Neuron (in vitro differentiated cells): ENCODE measurements around the gene CFAP61.

Experiments
- H2AFZ ChIP-seq: one replicate; pipeline ENCODE4 v1.6.1; 2013; ENCODE audit warnings: low read depth, mild to moderate bottlenecking, inconsistent platforms, low read length, moderate library complexity
- H3K27me3 ChIP-seq: one replicate; pipeline ENCODE4 v1.6.1; 2013; ENCODE audit warnings: low read length; ENCODE audit not compliant: insufficient read depth
- H3K36me3 ChIP-seq: one replicate; pipeline ENCODE4 v1.6.1; 2013; ENCODE audit warnings: low read length; ENCODE audit not compliant: insufficient read depth
- H3K4me1 ChIP-seq: one replicate; pipeline ENCODE4 v1.6.1; 2013; ENCODE audit warnings: low read length; ENCODE audit not compliant: insufficient read depth
- H3K4me3 ChIP-seq: 2 replicates; pipeline ENCODE4 v1.5.1; 2013; ENCODE audit warnings: mild to moderate bottlenecking, low read length, moderate library complexity
- H3K9me3 ChIP-seq: one replicate; pipeline ENCODE4 v1.6.1; 2013; ENCODE audit warnings: low read length

CFAP61 gene

DNA sequence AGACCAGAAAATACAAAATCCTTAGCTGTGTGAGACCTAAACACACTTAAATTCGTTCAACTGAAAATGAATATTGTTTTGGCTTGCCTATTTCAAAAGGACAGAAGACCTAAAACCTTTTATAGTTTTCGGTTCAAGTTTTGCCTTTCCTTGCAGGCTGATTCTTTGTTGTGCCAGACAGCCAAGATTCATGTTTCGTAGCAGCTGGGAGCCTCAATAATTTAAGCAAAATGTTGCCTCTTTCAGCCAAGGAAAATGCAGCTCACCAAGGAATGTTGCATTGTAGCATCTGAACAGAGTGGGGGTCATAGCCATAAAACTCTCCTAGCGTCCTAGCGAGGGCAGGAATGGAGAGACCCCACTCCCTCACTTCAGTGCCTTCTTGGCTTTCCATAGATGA is 223.3 kb downstream of the CFAP61 start:
- H3K4me1 ChIP-seq, result peaks cover 27% of the 10 kb centered on the region
- H3K9me3 ChIP-seq, result no peaks in the 10 kb centered on the region
- H2AFZ ChIP-seq, result no peak overlapping the region
- H3K36me3 ChIP-seq, result no peaks in the 10 kb centered on the region
- no peak overlapping the region for H3K4me3 ChIP-seq
- no peaks in the 10 kb centered on the region for H3K27me3 ChIP-seq

DNA sequence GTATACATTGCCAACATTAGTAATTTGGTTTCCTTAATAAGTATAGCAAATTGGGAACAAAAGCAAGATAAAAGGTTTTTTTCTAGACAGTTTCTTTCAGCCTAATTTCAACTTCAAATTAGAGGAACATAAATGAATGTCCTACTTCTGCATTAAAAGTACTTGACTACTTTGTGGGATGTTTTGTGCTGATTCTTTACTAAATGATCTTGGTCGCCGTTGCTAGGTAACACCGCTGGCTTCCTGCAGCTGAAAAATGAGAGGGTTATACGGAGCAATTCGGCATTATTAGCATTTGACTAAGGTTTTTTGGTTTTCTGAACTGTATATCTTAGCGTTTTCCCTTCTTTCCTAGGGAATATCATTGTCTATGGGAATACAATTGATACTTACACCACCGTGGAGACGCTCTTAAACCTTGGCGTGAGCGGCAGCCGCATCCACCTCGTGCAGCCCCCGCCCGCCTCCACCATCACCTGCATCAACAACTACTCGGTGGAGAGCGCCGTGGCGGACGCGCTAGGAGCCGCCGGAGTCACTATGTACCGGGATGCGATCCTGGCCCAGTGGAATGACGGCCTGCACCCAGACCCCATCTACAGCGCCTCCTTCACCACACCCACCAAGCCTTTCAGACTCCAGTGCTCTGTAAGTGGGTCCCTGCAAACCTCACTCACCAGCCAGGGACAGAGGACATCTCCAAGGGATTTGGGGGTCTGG is 224.6 kb downstream of the CFAP61 start:
- no peak overlapping the region for H2AFZ ChIP-seq
- no peaks in the 10 kb centered on the region for H3K9me3 ChIP-seq
- no peaks in the 10 kb centered on the region for H3K36me3 ChIP-seq
- no peaks in the 10 kb centered on the region for H3K27me3 ChIP-seq
- no peak overlapping the region for H3K4me3 ChIP-seq
- peaks cover 27% of the 10 kb centered on the region for H3K4me1 ChIP-seq

GRCh38 chr20:20277894-20278335 is 225.6 kb downstream of the CFAP61 start:
- Histone ChIP-seq H3K4me3 (no peak overlapping the region), H3K4me1 (peaks cover 27% of the 10 kb centered on the region), H2AFZ (no peak overlapping the region), H3K9me3 (no peaks in the 10 kb centered on the region), H3K27me3 (no peaks in the 10 kb centered on the region), H3K36me3 (no peaks in the 10 kb centered on the region)

DNA sequence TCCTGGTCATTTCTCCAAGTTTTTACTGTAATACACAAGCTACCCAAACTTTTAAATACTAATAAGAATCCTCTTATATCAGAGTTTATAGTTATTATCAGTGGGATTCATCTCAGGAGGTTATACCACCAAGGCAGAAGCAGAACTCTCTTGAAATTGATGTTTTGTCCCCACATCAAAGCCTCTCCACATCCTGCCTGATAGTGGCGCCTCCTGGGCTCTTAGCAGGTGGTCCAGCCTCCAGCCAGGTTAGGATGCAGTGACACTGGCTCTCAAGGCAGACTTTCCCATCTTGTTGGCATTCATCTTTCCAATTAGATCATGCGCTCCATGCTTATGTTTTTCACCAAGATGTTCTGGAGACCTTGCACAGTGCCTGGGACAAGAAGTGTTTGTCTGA is 233.7 kb downstream of the CFAP61 start:
- Histone ChIP-seq H2AFZ (no peak overlapping the region), H3K9me3 (no peaks in the 10 kb centered on the region), H3K4me3 (no peak overlapping the region), H3K36me3 (no peaks in the 10 kb centered on the region), H3K27me3 (peaks cover 5% of the 10 kb centered on the region), H3K4me1 (no peaks in the 10 kb centered on the region)

- H3K9me3 ChIP-seq, result no peaks in the 10 kb centered on the region
- no peak overlapping the region for H3K4me3 ChIP-seq
- H2AFZ ChIP-seq, result no peak overlapping the region
- H3K27me3 ChIP-seq, result peaks cover 5% of the 10 kb centered on the region
- H3K36me3 ChIP-seq, result no peaks in the 10 kb centered on the region
- no peaks in the 10 kb centered on the region for H3K4me1 ChIP-seq
Measured at GRCh38 chr20:20289331-20289730, 237.0 kb downstream of the CFAP61 start.

DNA sequence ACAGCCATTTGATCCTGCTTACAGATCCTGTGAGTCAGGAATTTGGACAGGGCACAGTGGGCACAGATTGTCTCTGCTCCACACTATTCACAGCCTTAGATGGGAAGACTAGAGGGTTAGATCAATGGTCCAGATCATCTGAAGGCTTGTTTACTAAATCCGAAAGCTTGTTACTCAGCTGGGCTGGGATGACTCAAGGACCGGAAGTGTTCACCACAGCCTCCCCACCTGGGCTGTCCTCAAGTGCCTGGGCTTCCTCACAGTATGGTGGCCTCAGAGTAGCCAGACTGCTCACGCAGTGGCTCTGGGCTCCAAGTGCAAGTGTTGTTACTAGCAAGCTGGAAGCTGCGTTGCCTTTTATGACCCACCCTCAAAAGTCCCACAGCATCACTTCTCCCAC is 240.1 kb downstream of the CFAP61 start:
- Histone ChIP-seq H2AFZ (no peak overlapping the region), H3K9me3 (no peaks in the 10 kb centered on the region), H3K36me3 (no peaks in the 10 kb centered on the region), H3K4me1 (no peaks in the 10 kb centered on the region), H3K4me3 (no peak overlapping the region), H3K27me3 (peaks cover 2% of the 10 kb centered on the region)

DNA sequence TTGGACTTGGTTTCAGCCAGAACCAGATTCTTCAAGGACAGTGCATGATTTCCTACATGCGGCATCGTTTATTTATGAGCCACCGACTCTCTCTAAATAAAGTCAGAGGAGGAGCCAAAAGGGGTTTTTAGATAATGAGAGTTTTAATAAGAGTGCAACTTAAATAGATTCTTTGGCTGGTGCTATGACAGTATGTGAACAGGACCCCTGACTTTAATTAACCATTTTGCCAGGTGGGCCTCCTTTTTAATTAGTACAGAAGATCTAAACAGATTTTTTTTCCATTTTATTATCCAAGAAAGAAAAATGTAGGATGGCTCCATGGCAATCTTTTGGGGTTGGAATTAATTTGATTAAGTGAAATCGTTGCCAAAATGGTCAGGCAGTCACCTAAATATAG is 240.8 kb downstream of the CFAP61 start:
- no peaks in the 10 kb centered on the region for H3K36me3 ChIP-seq
- no peak overlapping the region for H2AFZ ChIP-seq
- H3K4me1 ChIP-seq, result no peaks in the 10 kb centered on the region
- peaks cover 2% of the 10 kb centered on the region for H3K27me3 ChIP-seq
- no peaks in the 10 kb centered on the region for H3K9me3 ChIP-seq
- H3K4me3 ChIP-seq, result no peak overlapping the region

DNA sequence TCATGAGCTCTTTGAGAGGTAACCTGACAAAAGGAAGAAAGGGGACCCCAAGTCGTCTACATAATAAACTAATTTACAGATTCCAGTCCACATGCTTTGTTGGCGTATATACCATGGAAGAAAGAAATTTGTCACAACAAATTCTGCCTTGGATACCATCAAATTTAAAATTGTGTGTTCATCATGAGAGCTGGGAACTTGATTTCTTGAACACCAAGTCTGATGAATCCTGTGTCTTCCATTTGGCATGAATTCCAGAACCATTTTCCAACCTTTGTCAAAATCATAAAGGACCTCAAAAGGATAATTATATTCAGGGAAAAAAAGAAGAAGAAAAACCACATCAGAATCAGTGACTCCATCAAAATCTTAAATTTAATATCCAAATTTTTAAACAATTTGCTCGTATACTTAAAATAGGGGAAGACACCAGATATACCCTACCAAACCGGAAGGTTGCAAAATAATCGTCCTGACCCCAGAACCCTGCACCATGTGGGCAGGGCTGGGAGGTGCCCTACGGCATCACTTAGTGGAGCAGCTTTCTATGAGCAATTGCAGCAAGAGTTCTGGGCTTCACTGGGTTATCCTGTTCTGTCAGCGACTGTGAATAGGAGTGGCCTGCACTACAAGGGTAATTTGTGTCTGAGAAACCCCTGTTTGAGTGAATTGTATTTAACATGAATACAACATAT is 241.5 kb downstream of the CFAP61 start:
- no peaks in the 10 kb centered on the region for H3K27me3 ChIP-seq
- no peak overlapping the region for H2AFZ ChIP-seq
- H3K9me3 ChIP-seq, result no peaks in the 10 kb centered on the region
- no peaks in the 10 kb centered on the region for H3K4me1 ChIP-seq
- H3K36me3 ChIP-seq, result no peaks in the 10 kb centered on the region
- no peak overlapping the region for H3K4me3 ChIP-seq

DNA sequence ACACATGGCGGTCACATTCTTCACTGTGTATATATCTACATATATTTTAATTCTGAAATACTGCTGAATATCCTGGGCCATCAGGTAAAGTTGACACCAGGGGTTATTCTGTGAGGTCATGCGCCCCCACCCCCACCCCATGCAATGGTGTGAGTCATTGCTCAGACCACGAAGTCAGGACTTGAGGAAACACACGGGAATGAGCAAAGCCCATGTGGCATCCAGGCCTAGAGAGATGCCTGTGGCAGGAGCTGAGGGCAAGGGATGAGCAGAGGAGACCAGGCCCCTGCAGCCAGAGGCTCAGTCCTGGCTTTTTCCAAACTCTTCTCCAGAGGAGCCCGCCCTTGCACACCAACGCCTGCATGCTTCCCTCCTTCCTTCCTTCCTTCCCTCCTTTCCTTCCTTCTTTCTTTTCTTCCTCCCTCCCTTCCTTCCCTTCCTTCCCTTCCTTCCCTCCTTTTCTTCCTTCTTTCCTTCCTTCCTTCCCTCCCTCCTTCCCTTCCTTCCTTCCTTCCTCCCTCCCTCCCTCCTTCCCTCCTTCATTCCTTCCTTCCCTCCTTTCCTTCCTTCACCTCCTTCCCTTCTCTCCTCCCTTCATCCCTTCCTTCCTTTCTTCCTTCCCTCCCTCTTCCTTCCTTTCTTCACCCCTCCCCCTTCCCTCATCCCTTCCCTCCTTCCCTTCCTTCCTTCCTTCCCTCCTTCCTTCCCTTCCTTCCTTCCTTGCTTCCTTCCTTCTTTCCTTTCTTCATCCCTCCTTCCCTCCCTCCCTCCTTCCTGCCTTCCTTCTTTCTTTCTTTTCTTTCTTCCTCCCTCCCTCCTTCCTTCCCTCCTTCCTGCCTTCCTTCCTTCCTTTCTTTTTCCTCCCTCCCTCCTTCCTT is 243.5 kb downstream of the CFAP61 start:
- Histone ChIP-seq H3K9me3 (no peaks in the 10 kb centered on the region), H3K27me3 (no peaks in the 10 kb centered on the region), H3K36me3 (no peaks in the 10 kb centered on the region), H3K4me1 (no peaks in the 10 kb centered on the region), H2AFZ (no peak overlapping the region), H3K4me3 (no peak overlapping the region)

DNA sequence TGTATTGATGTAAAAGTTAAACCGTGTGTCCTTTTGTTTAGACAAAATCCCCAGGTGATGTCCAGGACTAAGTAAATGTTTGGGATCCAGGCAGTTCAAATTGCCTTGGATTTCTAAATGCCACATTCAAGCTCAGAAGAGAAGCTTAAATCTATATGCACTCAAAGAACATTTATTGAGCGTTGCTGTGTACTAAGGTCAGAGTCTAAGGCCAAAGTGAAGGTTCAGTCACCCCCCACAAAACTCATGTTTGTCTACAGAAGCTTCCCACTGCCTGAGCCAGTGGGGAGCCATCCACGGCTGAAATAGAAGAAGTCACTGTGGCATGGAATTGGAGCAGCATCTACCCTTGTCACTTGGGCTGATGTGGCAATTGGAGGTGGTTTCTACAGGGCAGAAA is 244.8 kb downstream of the CFAP61 start:
- Histone ChIP-seq H3K36me3 (no peaks in the 10 kb centered on the region), H3K4me1 (no peaks in the 10 kb centered on the region), H3K27me3 (no peaks in the 10 kb centered on the region), H2AFZ (no peak overlapping the region), H3K9me3 (no peaks in the 10 kb centered on the region), H3K4me3 (no peak overlapping the region)

GRCh38 chr20:20297752-20298151 is 245.4 kb downstream of the CFAP61 start:
- H3K36me3 ChIP-seq, result no peaks in the 10 kb centered on the region
- no peak overlapping the region for H3K4me3 ChIP-seq
- H3K9me3 ChIP-seq, result no peaks in the 10 kb centered on the region
- H3K27me3 ChIP-seq, result no peaks in the 10 kb centered on the region
- no peak overlapping the region for H2AFZ ChIP-seq
- no peaks in the 10 kb centered on the region for H3K4me1 ChIP-seq

GRCh38 chr20:20299904-20300303 is 247.6 kb downstream of the CFAP61 start:
- H3K27me3 ChIP-seq, result peaks cover 3% of the 10 kb centered on the region
- H3K36me3 ChIP-seq, result no peaks in the 10 kb centered on the region
- H3K4me1 ChIP-seq, result no peaks in the 10 kb centered on the region
- no peaks in the 10 kb centered on the region for H3K9me3 ChIP-seq
- no peak overlapping the region for H2AFZ ChIP-seq
- H3K4me3 ChIP-seq, result no peak overlapping the region

DNA sequence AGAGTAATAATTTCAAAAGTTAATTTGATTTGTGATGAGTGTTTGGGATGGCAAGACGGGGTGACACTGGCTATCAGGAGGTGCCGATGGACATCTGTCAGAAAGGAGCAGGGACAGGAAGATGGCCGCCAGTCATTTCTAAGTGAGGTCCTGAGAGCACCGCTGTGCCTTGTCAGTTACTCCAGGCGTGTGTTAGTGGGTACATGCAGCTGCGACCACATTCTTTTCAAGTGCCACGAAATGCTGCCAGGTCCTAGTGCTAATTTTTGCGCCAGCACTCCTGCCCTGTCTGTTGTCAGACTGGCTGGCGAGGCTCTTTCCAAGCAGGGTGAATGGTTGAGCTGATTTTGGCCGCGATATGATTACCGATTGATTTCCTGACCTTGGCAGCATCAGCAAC is 251.0 kb downstream of the CFAP61 start:
- H3K27me3 ChIP-seq, result peaks cover 8% of the 10 kb centered on the region
- no peaks in the 10 kb centered on the region for H3K4me1 ChIP-seq
- no peak overlapping the region for H2AFZ ChIP-seq
- no peaks in the 10 kb centered on the region for H3K9me3 ChIP-seq
- no peaks in the 10 kb centered on the region for H3K36me3 ChIP-seq
- no peak overlapping the region for H3K4me3 ChIP-seq
